ENCODE data around the gene PARP11.

- TF ChIP-seq POLR2A (IDR thresholded peaks at IDR 0.05; ENCODE audit: low read depth) (no peak), POLR2AphosphoS5 (IDR thresholded peaks at IDR 0.05) (no peak), CTCF (IDR thresholded peaks at IDR 0.05) (no peak), EP300 (IDR thresholded peaks at IDR 0.05) (no peak)
Observed at GRCh38 chr12:3797531-3798048, 75.6 kb downstream of the PARP11 start.
